Measurements from ENCODE around the gene MYO16.

- TF ChIP-seq CTCF (IDR thresholded peaks at IDR 0.05) (no peak), POLR2A (IDR thresholded peaks at IDR 0.05) (no peak), POLR2AphosphoS5 (IDR thresholded peaks at IDR 0.05; ENCODE audit: insufficient read depth in 1 of 2, low read depth in 1 of 2) (no peak)
These were observed 511.3 kb downstream of the MYO16 start for GRCh38 chr13:109140479-109141349.
